NCI-H69 (cell line): ENCODE results near the gene ANKRD13A.
"Not testable (repeated sequence)": the region's sequence is repeated elsewhere in the genome, so short reads cannot be mapped to it uniquely, and the experiment has no call there.

ENCODE experiments used
- DNase-seq: peaks from one replicate; lab custom pipeline; 2025; lab: John Stamatoyannopoulos, UW

Gene ANKRD13A

GRCh38 chr12:110079477-110080400 lies 80.5 kb downstream of the ANKRD13A start:
- peak; percentile 62 for DNase-seq

GRCh38 chr12:110080410-110080809 lies 81.2 kb downstream of the ANKRD13A start:
- no peak for DNase-seq

- no peak for DNase-seq
Observed at GRCh38 chr12:110084314-110085015, 85.2 kb downstream of the ANKRD13A start.

GRCh38 chr12:110088216-110088615 lies 89.0 kb downstream of the ANKRD13A start:
- DNase-seq, result not testable (repeated sequence)

- no peak for DNase-seq
Observed at GRCh38 chr12:110088936-110089335, 89.7 kb downstream of the ANKRD13A start.
